ENCODE results near the gene ZNF593.

DNA sequence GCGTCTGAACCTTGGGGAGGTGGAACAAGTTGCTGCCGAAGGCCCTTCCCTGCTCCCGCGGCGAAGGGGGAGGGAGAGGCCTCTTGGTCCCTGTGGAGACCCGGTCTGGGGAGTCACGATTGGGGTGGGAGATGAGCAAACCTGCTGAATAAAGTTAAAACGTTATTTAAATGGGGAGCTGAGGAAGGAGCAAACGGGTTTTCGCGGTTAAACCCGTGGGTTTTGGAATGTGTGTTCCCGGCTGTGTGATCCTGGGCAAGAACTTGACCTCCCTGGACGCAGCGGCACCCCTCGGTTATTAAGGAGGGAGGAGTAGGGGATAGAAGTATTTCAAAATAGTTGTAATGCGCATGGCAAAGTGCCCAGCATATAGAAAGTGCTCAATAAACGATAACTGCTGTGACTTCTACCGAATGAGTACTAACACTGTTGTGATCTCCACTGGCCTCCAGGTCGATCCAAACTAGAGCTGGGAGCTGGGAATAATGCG lies 7.4 kb upstream of the ZNF593 start:
- TF ChIP-seq CTCF (IDR thresholded peaks at IDR 0.05), result no peak
- TF ChIP-seq POLR2A (IDR thresholded peaks at IDR 0.05), result no peak

All from uterus (tissue), 2 donors.